Colon (tissue), 2 donors: ENCODE data around the gene SFTPB.
"Not testable (repeated sequence)": the region's sequence is repeated elsewhere in the genome, so short reads cannot be mapped to it uniquely, and the experiment has no call there.

Source experiments
- FAIRE-seq: peaks from 2 replicates; lab custom pipeline; 2012; peaks lifted over from hg19 to GRCh38; lab: Jason Lieb, UNC
- donor health status: control.
- donor health status: control.

Gene SFTPB

DNA sequence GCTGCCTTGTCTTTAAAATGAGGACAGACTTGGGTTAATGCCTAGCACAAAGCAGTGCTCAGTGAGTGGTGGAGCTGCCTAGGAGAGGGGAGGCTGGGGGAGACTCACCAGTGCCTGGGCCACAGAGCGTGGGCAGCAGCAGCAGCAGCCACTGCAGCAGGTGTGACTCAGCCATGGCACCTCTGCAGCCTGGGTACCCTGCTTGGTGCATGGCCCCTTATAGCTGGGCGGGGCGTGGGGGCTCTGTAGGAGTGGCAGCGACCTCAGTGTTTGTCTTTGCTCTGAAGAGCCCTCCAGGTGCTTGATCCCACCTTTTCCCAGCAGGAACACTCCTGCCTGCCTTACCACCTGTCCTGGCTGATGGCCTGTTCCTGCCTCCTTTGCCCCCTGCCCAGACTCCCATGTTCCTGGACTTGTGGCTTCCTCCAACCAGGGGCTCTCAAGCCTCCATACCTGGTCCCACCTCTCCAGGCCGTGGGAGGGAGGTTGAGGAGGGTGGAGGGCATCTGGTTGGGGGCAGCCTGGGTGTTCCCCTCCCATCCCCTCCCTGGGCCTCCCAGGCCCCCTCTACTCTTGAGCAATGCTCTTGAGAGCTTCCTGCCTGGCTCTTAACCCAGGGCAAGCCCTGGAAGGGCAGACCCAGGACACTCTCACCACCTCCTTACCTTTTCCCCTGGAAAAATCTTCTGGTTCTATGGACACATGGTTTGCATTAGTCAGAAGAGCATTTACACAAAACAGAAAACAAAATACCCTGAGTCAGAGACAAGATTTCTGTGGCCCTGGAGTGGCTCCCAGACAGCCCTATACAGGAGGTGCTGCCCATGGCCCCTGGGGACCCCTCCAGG lies at the start of gene SFTPB:
Gene SFTPB, minus strand, starts transcription at position 191 of the 848 bp plus-strand sequence. Its CDS starts 16 bp downstream, at position 175.
- FAIRE-seq = no peak

DNA sequence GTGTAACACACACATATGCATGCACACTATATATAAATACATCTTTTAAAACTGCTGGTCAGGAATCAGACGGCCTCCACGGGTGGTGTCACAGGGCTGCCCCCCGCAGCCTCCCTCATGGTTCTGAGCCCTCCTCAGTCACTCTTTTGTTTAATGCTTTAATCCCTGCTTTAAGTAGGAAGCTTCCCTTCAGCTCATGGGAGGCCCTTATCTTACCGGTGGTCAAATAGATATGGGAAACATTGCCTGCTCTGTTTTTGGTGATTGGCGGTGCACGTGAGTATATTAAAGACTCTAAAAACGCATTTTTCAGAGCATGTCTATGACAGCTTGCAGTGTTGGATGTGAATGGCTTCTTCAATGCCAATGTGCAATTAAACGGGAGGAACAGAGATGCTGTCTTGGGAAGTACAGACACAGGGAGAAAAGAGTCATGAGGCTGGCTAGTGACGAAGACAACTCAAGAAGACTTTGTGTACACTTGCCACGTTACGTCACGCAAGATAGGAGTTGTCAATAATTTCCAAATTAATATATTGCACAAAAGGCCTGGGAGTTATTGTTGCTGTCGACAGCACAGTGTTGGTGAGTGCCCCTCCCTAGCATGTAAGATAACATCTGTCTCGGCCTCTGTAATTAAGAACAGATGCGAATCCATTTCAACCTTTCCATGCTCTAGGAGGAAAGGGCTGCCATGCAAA lies 49.5 kb upstream of the SFTPB start:
- no peak for FAIRE-seq

DNA sequence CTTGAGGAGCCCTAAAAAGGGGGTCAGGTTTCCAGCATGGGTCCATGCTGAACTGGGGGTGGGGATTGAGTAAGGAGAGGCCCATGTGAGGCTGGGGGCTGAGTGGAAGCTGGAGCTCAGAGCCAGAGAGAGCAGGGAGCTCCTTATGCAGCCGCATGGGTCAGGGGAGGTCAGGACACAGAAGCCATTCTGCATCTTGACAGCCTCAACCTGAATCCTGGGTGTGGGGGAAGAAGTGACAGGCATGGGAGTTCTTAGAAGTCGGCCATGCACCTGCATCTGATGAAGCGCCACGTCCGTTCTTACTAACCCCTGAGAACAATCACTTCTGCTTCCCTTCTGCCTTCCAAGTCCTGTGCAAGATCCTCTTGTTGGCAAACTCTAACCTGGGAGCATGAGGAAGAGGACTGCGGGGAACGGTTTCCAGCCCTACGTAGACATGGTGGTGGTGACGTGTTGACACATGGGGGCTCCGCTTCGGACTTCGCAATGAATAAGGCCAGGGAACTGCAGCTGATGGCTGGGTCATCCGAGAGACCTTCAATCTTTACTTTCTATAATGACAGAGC lies 48.4 kb upstream of the SFTPB start:
- no peak for FAIRE-seq

DNA sequence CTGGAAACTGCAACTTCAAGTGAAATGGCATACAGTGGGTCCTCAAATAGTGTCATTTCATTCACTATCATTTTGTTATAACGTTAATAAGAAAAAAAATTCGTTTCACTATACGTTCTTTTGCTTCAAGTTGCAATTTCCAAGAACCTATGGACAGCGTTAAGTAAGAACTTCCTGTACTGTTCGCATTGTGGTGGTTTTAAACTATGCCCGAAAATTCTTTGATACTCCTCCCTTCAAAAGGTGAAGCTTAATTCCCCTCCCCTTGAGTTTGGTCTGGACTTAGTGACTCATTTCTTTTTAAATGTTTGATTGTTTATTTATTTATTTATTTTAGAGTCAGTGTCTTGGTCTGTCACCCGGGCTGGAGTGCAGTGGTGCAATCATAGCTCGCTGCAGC lies 46.8 kb upstream of the SFTPB start:
- FAIRE-seq = no peak

DNA sequence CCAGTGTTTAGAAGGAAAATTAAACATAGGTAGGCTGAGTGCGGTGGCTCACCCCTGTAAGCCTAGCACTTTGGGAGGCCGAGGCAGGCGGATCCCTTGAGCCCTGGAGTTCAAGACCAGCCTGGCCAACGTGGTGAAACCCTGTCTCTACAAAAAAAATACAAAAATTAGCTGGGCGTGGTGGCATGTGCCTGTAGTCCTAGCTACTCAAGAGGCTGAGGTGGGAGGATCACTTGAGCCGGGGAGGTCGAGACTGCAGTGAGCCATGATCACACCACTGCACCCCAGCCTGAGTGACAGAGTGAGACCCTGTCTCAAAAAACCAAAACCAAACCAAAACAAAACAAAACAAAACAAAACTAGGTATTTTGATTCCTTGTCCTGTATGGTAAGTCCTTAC lies 46.4 kb upstream of the SFTPB start:
- not testable (repeated sequence) for FAIRE-seq

DNA sequence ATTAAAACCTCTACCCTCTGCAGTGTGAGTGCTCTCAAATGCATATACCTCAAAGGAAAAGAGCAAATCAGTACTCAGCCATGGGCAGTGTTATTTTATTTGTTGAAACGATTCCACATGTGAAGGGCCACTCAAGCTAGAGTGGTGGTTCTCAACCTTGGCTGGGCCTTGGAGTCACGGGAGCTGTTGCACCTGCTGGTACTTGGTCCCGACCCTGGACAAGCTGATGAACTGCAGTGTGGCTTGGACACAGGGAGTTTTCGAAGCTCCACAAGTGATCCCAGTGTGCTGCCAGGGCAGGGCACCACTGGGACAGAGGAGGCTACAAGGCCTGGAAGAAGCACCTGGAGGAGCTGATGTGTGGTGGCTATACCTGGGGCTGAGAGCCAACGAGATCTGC lies 45.8 kb upstream of the SFTPB start:
- no peak for FAIRE-seq

DNA sequence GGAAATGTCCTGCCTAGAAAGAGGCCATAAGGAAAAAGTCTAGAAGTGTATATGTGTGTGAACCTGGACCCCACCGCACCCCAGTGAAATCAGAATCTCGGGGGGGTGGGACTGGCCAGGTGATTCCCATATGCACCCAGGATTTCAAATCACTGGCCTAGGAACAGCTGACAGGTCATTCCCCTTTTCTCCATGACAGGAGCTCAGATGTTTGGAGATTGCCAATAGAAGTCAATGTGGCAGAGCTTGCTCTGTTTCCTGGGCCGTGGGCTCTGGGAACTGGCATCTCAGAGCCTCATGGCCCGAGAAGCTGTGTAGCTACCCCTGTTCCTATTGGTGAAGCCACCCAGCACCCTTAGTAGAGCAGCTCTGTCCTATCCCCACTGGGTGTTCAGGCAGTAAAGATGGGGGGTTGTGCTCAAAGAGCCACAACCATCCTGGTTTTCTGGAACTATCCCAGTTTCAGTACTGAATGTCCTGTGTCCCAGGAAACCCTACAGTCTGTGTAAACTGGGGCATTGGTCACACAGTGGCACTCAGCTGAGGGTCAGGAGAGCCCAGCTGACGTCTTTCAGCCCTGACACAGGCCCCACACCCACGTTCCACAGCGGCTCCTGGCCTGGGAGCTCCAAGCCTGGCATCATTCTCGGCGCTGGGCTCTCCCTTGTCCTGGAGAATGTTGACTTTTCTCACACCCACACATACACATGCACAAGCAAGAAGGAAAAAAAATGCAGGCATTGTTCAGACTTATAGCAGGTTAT lies 45.0 kb upstream of the SFTPB start:
- no peak for FAIRE-seq

DNA sequence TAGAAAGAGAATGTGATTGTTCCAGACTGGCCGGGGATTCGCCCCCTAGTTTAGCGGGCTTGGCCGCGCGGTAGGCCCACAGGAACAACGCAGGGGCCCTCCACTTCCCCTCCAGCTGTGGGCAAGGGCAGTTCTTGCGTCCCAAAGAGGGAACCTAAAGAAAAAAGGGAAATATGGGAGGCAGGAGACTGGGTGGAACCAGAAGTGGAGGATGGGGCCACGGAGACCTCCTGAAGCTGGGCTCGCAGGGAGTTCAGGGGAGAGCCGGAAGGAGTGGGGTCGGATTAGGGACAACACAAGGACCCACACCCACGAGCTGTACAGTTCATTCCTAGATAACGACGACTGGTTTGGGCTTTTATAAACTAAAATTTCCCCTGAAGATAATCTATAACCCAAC lies 44.3 kb upstream of the SFTPB start:
- FAIRE-seq = no peak

DNA sequence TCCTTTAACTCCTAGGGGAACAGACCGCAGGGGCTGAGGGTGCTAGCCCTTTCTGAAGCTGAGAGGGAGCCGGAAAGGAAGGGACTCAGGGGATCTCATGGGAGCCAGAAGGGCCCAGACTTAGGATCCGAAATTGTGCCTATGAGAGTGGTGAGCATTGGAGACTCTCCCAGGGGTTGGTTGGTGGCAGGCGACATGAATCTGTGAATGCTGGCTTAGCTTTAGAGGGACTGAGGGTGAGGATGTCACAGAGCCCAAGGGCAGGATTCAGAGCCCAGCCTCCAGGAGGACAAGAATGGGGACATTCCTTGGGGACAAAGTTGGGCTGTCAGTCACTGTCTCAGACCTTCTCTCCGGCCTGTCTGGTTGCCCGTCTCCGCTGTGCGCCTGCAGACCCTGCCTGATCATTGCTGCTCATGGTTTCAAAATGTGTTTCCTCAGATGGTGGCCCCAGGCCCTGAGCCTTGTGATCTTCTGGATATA lies 43.6 kb upstream of the SFTPB start:
- no peak for FAIRE-seq

DNA sequence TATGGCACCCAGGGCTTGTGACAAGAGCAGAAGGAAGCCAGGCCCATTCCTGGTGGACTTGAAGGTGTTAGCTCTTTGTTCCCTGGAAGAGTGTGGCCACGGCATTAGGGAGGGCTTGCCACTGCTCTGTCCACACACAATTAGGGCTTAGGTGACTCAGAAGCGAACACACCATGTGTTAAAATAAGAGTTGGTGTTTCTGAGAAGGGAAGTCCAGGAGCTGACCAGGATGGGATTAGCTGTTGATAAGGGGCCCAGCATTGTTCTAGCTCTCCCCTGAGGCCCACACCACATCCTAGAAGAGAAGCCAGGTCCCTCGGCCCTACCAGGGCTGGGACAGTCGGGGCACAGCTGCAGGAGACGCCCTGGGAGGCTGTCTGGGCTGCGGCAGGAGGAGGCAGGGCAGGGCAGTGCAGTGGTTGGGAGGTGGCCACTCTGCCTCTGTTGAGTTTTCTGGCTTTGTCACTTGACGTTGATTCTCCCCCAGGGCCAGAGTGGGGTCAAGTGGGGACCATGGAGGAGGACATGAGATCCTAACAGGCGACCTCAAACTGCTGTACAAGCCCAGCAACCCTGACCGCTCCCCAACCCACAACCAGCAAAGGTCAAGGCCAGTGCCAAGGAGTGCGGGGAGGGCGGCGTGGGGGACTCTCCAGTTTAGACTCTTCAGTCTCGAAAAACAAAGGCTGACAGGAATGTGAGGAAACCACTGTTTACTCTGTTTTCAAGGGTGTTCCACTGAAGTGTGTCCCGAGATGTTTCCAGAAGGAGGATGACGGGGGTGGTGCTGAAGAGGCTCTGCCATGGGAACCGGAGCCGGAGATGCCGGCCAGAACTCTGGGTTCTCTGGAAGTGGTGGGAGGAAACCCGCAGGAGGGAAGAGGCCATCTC lies 42.9 kb upstream of the SFTPB start:
- FAIRE-seq = no peak

DNA sequence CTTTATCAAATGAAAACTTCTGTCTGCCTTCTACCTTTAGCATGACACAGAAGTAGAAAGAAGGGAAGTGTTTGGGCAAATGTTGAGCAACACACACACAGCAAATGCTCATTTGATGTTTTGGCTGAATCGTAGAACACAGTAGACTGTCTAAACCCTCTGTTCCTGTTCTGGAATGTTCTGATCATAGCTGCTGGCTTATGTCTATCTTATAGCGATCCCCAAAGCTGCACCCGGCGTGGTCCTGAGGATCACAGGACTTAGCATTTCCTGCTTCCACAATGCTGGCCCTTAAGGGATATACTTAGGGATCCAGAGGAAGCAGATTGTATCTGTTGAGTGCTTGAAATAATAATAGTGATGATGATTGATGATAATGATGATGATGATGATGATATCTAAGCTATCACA lies 41.4 kb upstream of the SFTPB start:
- FAIRE-seq = no peak

DNA sequence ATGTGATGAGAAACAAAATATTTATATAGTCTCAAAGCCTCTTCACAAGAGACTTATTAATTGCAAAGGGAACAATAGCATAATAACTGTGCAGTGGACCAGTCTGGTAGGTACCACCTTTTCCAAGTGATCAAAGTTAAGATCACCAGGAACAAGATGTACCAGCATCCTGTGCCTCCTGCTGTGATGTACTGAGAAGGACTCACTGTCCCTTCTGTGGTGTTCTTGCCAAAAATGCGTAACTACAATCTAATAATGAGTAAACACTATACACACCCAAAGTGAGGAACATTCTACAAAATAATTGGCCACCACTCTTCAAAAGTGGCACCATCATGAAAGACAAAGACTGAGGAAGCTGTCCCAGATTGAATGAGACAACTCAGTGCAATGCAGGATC lies 40.6 kb upstream of the SFTPB start:
- FAIRE-seq = no peak

DNA sequence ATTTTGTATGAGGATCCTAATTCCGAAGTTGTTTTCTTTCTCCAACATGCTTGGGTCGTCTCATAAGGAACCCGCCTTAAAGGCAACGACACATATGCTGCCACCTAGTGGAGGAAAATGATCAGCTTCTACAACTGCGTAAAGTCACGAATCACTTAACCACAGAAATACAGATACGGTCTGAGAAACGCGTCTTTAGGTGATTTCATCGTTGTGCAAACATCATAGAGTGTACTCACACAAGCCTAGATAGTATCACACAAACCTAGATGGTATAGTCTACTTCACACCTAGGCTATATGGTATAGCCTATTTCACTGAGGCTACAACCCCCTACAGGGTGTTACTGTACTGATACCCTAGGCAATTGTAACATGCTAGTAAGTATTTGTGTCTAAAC lies 39.3 kb upstream of the SFTPB start:
- no peak for FAIRE-seq

DNA sequence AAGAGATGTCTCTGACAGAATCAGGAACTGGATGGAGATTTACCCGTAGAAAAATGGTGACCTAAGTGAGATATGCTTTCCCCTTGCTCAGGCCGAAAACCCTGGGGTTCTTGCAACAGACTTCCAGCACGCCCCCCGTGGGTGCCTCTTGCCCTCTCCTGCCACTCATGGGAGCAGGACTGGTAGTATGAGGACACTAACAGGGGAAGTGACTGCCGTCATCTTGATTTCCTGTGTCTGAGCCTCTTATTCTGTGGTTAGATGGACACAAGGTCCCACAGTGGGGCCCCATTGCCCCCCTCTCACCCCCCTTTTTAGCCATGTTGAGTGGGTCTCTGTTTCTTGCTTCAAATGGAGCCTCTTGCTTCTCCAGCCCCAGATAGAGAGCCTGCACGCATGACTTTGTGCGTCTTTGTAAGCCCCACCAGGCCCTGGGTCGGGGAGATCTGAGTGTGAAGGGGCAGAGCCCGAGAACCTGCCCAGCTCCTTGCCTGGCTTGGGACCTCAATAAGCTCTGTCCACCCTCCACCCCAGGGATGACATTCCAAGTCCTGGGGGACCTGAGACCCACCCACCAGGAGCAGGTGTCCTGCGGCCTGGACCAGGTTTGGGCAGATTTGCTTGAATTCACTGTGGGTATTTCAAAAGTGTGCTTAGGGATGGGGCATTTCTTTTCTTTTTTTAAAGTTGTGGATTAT lies 38.7 kb upstream of the SFTPB start:
- FAIRE-seq = no peak

DNA sequence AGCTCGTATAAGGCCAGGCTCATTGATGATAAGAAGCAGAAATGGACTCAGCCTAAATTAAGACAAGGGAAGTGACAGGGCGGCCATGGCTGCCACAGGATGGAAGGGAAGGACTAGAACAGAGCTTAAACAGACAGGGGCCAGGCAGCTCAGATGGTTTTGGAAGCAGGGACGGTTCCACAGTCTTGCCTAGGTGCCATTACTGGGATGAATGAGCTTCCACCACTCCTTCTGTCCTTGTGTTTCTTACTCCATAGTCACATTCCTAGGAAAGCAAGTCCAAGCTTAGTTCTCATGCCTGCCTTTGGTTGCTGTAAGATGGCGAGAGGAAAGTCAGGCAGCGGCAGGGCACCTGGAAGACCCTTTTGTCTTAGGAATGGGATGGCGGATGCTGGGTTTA lies 38.1 kb upstream of the SFTPB start:
- no peak for FAIRE-seq

DNA sequence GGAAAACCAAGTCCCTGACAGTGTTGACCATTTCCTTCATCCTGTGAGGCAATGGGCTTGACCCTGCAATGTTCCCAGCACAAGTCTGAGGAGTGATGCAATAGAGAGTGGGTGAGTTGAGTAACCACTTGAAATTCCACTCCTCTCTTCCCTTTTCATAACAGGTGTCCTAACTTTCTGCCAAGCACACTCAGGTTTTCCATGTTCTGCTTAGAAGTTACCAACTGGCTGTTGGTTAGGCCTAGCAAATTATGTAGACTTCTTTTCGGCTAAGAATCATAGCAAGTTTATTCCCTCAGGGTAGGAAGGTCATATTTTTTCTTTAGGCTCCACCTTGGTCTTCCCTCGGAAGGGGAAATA lies 37.7 kb upstream of the SFTPB start:
- FAIRE-seq = no peak

DNA sequence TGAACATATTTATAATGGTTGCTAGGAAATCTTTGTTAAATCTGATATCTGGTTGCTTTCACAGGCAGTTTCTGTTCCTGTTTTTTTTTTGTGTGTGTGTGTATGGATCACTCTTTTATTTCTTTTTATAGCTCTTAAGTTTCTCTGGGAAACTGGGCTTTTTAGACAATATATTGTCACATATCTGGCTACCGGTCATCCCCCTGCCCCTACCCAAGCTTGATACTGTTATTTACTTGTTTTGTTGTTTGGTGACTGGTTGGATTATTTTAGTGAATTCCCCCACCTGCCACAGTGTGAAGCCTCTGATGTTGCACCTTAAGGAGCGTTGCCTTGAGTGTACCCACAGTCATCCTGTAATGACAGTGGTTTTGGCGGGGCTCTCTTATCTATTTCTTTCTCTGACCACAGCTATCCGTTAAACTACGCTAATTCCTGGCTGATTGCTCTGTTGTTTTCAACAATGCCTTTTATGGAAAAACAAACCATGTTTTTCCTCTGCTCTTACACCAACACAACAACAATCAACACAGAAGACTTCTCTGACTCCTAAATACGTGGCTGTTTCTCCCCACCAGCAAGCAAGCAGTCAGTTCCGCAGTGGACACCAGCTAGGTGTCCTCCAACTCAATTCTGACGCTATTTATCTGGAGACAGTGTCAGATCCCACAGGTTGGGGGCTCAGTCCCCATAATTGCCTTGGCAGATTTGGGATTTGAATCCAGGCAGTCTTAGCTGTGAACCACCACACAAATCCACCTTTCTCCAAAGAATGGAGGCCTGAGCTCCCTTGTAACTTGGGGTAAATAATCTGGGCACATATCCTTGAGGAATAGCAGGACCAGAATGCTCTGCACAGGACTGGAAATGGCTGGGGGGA lies 37.0 kb upstream of the SFTPB start:
- no peak for FAIRE-seq

DNA sequence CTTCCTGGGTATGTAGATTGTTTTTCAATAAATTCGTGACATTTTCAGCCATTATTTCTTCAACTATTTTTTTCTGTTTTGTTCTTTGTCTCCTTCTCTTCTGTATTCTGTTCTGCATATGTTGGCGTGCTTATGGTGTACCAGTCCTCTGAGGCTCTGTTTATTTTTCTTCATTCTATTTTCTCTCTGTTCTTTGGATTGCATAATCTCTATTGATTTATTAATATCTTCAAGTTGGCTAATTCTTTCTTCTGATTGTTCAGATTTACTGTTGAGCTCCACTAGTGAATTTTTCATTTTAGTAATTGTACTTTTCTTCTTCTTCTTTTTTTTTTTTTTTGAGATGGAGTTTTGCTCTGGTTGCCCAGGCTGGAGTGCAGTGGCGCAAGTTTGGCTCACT lies 36.0 kb upstream of the SFTPB start:
- no peak for FAIRE-seq

DNA sequence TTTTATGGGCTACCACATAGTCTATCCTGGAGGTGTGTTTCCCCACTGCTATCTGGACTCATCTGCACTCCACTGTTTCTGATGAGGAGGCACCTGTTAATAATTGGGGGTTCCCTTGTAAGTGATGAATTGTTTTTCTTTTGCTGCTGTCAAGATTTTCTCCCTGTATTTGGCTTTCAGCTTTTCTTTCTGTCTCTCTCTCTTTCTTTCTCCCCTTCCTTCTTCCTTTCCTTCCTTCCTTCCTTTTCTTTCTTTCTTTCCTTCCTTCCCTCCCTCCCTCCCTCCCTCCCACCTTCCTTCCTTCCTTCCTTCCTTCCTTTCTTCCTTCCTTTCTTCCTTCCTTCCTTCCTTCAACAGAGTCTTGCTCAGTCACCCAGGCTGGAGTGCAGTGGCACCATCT lies 35.3 kb upstream of the SFTPB start:
- no peak for FAIRE-seq

DNA sequence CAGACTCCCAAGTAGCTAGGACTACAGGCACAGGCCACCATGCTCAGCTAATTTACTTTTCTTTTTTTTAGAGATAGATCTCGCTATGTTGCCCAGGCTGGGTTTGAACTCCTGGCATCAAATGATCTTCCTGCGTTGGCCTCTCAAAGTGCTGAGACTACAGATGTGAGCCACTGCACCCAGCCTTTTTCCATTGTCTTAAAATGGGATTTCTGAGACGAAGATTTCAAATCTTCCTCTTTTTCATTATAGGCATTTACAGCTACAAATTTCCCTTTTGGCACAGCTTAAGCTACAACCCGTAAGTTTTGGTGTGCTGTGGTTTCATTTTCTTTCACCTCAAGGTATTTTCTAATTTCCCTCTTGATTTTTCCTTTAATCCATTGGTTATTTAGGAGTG lies 34.8 kb upstream of the SFTPB start:
- FAIRE-seq = no peak
